NCI-H146 (cell line): ENCODE measurements around the gene AHSA1.
"Not testable (repeated sequence)": the region's sequence is repeated elsewhere in the genome, so short reads cannot be mapped to it uniquely, and the experiment has no call there.

Source experiments
- DNase-seq: peaks from one replicate; lab custom pipeline; 2025; lab: John Stamatoyannopoulos, UW

AHSA1 gene

GRCh38 chr14:77457522-77458248 lies at the start of gene AHSA1, which contains the start of gene VIPAS39:
TSS of gene AHSA1 (plus strand) at chr14:77458093. CDS start at chr14:77458190, 97 bp downstream.
TSS of gene VIPAS39 (minus strand) at chr14:77457601. CDS start at chr14:77454102, 3,499 bp downstream.
- DNase-seq = peak; percentile 97

DNA sequence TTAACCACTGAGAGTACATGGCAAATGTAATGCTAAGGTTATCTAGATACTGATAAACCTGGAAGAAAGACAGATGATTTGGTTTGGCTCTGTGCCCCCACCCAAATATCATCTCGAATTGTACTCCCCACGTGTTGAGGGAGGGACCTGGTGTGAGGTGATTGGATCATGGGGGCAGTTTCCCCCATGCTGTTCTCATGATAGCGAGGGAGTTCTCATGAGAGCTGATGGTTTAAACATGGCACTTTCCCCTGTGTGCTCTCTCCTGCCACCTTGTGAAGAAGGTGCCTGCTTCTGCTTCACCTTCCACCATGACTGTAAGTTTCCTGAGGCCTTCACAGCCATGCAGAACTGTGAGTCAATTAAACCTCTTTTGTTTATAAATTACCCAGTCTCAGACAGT lies 48.8 kb upstream of the AHSA1 start:
- peak; percentile 1 for DNase-seq

DNA sequence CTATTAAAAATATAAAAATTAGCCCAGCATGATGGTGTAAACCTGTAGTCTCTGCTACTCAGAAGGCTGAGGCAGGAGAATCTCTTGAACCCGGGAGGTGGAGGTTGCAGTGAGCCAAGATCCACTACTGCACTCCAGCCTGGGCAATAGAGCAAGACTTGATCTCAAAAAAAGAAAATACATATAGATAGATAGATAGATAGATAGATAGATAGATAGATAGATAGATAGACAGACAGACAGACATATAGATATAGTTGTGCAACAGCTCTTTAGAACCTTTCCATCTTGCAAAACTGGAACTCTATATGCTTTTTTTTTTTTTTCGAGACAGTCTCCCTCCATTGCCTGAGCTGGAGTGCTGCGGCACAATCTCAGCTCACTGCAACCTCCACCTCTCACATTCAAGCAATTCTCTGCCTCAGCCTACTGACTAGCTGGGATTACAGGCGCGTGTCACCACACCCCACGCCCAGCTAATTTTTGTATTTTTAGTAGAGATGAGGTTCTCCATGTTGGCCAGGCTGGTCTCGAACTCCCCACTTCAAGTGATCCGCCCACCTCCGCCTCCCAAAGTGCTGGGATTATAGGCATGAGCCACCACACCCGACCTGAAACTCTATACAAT lies 42.4 kb upstream of the AHSA1 start:
- not testable (repeated sequence) for DNase-seq

GRCh38 chr14:77416098-77416497 lies 41.8 kb upstream of the AHSA1 start:
- DNase-seq = not testable (repeated sequence)

DNA sequence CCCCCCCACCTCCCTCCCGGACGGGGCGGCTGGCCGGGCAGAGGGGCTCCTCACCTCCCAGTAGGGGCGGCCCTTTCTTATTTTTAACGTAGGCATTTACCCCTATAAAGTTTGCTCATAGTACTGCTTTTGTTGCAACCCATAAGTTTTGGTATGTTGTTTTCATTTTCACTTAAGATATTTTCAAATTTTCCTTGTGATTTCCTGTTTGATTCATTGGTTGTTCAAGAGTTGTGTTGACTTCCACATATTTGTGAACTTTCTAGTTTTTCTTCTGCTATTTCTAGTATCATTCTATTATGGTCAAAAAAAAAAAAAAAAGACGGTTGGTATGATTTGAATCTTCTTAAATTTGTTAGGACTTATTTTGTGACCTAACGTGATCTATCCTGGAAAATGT lies 41.1 kb upstream of the AHSA1 start:
- DNase-seq = no peak

GRCh38 chr14:77421201-77421600 lies 36.7 kb upstream of the AHSA1 start:
- no peak for DNase-seq

- DNase-seq = no peak
Observed at GRCh38 chr14:77423423-77423822, 34.5 kb upstream of the AHSA1 start, which contains the start of gene NOXRED1. TSS of gene NOXRED1 (minus strand) at chr14:77423523. CDS start at chr14:77422889, 634 bp downstream.

DNA sequence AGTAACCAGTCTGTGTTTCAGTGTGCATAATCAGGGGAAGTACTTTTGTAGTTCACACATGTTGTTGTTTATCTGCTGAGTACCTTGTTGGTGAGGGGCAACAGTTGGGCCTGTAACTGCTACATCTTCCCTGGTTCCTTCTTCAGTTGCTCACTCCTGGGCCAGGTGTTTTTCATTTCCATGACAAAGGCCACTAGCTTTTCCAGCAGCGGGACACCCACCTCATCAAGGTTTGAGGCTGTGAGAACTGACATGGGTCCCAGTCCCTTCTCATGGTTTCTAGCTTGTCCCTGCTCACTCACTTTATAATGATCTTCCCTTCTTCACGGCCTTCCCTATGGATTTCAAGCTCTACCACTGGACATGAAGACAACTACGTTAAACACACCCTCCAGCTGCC lies 33.0 kb upstream of the AHSA1 start:
- no peak for DNase-seq

DNA sequence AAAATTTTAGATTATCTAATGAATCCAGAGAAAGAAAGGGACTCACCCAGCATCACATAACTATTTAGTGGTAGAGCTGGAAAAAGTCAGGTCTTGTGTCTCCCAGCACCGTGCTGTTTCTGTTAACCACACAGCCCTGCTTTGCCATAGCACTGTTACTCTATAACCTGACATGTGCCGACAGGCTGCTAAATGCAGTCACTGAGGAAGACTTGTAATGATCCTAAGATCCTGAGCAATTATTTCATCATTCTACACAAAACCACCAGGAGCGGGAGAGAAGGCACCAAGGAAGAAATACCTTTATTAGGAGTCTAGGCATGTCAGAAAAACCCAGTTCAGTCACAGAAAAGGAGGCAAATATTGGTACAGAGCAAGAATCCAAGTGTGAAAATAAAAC lies 31.5 kb upstream of the AHSA1 start:
- no peak for DNase-seq

- DNase-seq = no peak
Observed at GRCh38 chr14:77436042-77436441, 21.9 kb upstream of the AHSA1 start.

DNA sequence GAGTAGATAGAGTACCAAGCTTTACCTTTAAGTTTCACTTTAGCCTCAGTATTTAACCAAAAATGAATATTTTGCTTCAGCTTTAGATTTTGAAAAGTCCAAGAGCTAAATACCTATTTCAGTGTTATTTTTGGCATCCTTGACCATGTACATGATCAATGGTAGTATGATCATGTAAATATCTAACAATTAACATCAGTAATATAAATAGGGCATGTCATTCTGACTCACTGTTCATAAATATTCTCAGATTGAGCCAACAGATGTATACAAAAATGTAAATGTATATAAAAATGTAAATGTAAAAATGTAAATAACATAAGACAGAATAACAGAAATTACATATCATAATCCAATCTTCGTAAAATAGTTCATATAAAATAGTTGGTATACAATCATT lies 19.3 kb upstream of the AHSA1 start:
- no peak for DNase-seq

DNA sequence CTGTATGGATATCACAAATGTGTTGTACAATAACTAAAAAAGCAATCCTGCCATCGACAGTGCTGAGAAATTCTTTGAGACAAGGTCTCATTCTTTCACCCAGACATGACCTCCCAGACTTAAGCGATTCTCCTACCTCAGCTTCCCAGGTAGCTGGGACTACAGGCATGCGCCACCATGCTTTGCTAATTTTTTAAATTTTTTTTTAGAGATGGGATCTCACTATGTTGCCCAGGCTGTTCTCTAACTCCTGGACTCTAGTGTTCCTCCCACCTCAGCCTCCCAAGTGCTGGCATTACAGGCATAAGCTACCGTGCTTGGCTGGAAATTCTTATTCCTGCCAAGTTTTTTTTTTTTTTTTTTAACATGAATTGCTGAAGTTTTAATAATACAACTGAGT lies 18.0 kb upstream of the AHSA1 start:
- no peak for DNase-seq

DNA sequence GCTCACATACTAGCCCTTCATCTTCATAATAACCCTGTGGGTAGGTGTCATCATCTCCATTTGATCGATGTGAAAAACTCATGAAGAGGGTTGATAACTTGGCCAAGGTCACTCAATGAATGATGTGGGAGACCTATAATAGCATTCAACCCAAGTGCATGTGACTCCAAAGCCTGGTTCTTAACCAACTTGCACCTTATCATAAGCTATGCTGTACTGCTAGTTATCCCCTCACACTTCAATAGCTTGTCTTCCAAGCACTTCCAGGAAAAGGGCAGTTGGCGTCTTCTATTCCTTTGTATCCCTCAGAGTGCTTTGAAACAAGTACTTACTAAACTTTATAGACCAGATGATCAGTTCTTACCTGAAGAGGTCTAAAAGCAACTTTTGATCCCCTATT lies 15.7 kb upstream of the AHSA1 start:
- DNase-seq = no peak

GRCh38 chr14:77455966-77456640 lies 1.8 kb upstream of the AHSA1 start:
- no peak for DNase-seq

GRCh38 chr14:77457115-77457521 lies 775 bp upstream of the AHSA1 start:
- no peak for DNase-seq

DNA sequence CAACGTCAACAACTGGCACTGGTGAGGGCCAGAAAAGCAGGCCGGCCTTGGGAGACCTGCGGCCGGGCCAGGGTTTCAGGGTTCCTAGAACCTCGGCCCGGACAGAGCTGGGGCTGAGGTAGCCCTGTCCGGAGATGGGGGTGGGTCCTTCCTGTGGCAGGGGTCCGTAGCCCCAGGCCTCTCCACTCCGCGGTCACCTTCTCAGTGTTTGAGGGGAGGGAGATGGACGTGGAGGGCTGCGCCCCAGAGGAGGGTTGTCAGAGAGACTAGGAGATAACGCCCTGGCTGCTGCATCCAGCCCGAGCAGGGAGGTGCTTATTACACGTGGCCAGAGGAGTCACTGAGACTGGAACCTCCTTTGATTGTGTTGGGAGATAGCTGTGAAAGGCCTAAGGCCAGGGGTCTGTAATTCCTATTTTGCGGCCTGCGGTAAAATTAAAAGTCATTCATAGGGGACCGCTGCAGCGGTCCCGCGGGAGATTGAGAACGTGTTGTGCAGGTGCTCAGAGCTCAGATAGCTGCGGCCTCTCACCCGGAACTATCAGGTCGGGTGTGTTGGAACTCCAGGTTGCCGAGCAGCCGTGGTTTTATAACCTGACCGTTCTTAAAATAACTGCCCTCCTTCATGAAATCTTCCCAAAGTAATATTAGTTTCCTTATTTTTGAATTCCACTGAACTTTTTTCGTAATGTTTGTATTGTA lies 507 bp downstream of the AHSA1 start:
- DNase-seq = peak; percentile 38

DNA sequence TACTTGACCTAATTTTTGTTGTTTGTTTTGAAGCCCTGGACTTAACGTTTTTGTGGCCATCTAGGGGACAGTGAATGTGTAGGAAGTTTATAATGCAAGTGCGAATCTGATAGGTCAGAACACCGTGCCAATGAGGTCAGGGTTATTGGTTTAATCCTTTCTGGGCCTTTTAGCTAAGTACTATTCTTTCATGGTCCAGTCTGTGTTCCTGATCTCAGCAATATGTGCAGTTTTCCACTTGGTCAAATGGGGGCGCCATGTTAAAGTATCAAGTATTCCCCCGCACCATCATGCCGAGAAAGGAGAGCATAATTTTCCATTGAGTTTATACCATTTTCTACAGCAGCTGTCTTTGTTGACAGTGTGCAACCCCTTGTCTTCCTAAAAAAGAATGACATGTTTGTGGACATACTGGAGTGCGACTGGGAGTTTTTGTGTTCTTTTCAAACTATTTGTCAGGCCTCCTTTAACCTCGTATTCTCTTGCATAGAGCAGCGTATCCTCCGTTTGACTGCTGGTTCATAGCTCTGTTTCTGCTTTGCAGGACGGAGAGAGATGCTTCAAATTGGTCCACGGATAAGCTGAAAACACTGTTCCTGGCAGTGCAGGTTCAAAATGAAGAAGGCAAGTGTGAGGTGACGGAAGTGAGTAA lies 1.3 kb downstream of the AHSA1 start:
- peak; percentile 51 for DNase-seq

DNA sequence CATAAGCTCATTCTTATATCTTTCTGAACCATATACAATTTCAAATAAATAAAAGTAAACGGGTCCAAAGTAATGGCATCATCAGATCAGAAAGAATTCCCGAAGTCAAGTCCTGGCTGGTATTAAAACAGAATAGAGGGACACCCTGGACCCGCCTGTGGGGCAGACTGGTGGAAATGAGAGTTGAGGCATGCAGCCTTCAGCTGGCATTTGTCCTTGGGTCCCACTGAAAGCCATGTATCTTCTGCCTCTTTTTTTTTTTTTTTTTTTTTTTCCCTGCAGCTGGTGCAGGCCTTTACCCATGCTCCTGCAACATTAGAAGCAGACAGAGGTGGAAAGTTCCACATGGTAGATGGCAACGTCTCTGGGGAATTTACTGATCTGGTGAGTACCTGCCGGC lies 9.9 kb downstream of the AHSA1 start:
- no peak for DNase-seq

- no peak for DNase-seq
Observed at GRCh38 chr14:77469067-77469505, 11.2 kb downstream of the AHSA1 start.

GRCh38 chr14:77469539-77469938 lies 11.6 kb downstream of the AHSA1 start:
- no peak for DNase-seq

GRCh38 chr14:77470224-77470870 lies 12.5 kb downstream of the AHSA1 start:
- peak; percentile 6 for DNase-seq
